ENCODE results near the gene GALNT10.

DNA sequence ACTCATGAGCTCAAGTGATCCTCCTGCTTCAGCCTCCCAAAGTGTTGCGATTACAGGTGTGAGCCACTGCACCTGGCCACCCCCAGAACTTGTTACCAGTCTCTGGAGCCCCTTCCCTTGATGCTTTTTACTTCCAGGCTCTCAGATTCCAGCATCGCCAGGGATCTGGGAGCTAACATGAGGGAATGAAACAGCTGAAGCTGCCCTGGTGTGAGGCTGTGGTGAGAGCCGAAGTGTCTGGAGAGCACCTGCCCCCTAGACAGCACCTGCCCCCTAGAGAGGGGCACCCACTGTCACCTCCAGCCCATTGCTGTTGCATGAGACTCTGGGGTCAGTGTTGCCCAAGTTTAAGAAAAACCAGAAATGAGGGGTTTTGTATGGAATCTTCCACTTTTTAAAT lies 131.0 kb downstream of the GALNT10 start:
- TF ChIP-seq SUZ12 (IDR thresholded peaks at IDR 0.05) (no peak), SP1 (IDR thresholded peaks at IDR 0.05) (no peak), FOXA1 (IDR thresholded peaks at IDR 0.05) (no peak), ELF4 (IDR thresholded peaks at IDR 0.05) (no peak), NFRKB (IDR thresholded peaks at IDR 0.05) (no peak), FOXM1 (IDR thresholded peaks at IDR 0.05; ENCODE audit: borderline replicate concordance) (no peak), TARDBP (IDR thresholded peaks at IDR 0.05) (no peak), L3MBTL2 (conservative IDR thresholded peaks at IDR 0.05) (no peak)
- TF ChIP-seq, protein P1, sequence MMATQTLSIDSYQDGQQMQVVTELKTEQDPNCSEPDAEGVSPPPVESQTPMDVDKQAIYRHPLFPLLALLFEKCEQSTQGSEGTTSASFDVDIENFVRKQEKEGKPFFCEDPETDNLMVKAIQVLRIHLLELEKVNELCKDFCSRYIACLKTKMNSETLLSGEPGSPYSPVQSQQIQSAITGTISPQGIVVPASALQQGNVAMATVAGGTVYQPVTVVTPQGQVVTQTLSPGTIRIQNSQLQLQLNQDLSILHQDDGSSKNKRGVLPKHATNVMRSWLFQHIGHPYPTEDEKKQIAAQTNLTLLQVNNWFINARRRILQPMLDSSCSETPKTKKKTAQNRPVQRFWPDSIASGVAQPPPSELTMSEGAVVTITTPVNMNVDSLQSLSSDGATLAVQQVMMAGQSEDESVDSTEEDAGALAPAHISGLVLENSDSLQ (IDR thresholded peaks at IDR 0.05), result no peak
